Measurements from ENCODE around the gene DIS3L2.

- TF ChIP-seq CTCF (IDR thresholded peaks at IDR 0.05) (no peak), EP300 (IDR thresholded peaks at IDR 0.05) (no peak)
Observed at GRCh38 chr2:232133078-232133477, 171.6 kb downstream of the DIS3L2 start.
